Measurements from ENCODE around the gene PXK. TPM values are rescaled to one million over a fixed set of nuclear protein-coding genes. Genes with fewer than 3 reads are reported as not detected.

Gene PXK
- total RNA-seq, 2 experiments from 2014 or later = 50.7 to 51.2 TPM

GRCh38 chr3:58418227-58418626 lies 85.5 kb downstream of the PXK start:
- Mint-ChIP-seq H3K4me1 (peaks cover 16% of the 10 kb centered on the region), H3K9me3 (no peaks in the 10 kb centered on the region), H3K36me3 (ENCODE audit: low read depth) (peaks cover 39% of the 10 kb centered on the region), H3K27ac (no peak overlapping the region), H3K27me3 (no peaks in the 10 kb centered on the region), H3K4me3 (no peak overlapping the region)
- ChIA-PET POLR2A (interaction anchor here (0.6 to 1.8 kb wide), 2 partner anchors 15 to 100 kb away, joined by 4 read pairs; partner anchors contain the start of gene PDHB), CTCF (interaction anchor here (0.8 to 1.2 kb wide), 2 partner anchors 110 to 112 kb away, joined by 4 to 5 read pairs; partner anchors contain the start of genes HTD2 and RPP14)
- no peak for DNase-seq

DNA sequence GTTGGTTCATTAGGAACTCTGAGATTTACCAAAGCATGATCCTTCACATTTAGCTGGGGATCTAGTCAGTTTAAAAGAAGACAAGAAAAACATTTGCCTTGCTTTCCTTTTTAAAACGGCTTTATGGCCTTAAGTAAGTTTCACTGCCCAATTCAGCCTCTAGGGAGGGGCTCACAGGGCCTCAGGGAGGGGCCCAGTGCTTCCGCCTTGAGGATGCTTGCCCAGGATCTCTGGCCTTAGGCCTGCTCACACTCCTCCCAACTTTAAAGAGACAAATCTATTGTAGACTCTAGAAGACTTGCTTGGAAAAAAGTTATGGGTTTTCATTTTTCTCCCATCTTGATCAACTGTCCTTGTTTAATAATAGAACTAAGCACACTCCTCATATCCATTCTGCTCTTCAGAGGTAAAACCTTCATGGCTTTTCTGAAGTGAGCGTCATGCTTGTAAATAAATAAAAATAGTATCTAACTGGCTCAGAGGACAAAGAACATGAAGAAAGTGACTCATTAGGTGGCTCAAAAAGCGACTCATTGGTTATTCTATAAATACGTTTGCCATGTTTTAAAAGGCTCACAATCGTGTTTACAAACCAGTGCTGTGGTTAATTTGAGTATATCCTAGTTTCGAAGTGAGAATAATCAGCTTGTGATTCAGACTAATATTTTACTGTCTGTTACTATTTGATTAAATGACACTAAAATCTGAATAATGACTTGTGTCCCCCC lies 87.3 kb downstream of the PXK start:
- H3K4me1 Mint-ChIP-seq = peaks cover 13% of the 10 kb centered on the region
- H3K9me3 Mint-ChIP-seq = no peaks in the 10 kb centered on the region
- H3K4me3 Mint-ChIP-seq = no peak overlapping the region
- ChIA-PET CTCF (interaction anchor here (0.8 to 1.4 kb wide), 4 partner anchors 66 to 210 kb away, joined by 3 read pairs; partner anchors contain the start of genes HTD2 and RPP14), POLR2A (interaction anchor here (1.2 kb wide), 1 partner anchor 85 kb away, joined by 4 read pairs; no protein-coding TSS in a partner anchor)
- peaks cover 42% of the 10 kb centered on the region for H3K36me3 Mint-ChIP-seq (ENCODE audit: low read depth)
- no peaks in the 10 kb centered on the region for H3K27me3 Mint-ChIP-seq
- H3K27ac Mint-ChIP-seq = no peak overlapping the region
- no peak for DNase-seq

- POLR2A ChIA-PET = interaction anchor here (1.2 kb wide), 1 partner anchor 86 kb away, joined by 4 read pairs; no protein-coding TSS in a partner anchor
- Mint-ChIP-seq H3K27ac (no peak overlapping the region), H3K36me3 (ENCODE audit: low read depth) (peaks cover 45% of the 10 kb centered on the region), H3K9me3 (no peaks in the 10 kb centered on the region), H3K4me3 (no peak overlapping the region), H3K4me1 (peaks cover 13% of the 10 kb centered on the region), H3K27me3 (no peaks in the 10 kb centered on the region)
- DNase-seq = no peak
- CTCF ChIA-PET = interaction anchor here (0.8 to 1.6 kb wide), 5 partner anchors 9 to 209 kb away, joined by 3 read pairs; partner anchors contain the start of gene HTD2
These were observed 88.3 kb downstream of the PXK start for GRCh38 chr3:58421004-58421403.

DNA sequence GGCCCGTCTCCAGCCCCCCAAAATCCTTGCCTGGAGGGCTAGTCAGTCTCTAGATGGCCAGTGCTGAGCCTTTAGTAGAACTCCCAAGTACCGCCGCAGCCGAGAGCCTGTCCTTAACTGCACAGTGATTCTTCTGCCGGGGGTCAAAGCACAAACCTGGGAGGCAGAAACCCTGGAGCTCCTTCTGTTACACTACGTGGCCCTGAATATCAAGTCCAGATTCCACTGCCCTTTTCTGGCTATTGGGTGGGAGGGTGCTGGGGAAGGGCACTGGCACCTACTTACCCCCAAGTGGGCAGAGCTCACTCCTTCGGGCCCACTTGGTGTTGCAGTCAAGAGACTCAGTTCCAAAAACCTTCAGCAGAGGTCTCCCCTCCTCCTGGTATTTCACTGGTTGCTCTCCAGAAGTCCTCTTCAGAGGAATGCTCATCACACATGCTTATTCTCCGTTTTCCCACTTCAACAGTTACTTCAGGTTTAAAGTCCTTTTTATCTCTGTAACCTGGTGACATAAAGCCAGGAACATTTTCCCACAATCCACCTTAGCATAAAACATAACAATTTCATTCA lies 90.1 kb downstream of the PXK start:
- no peak for DNase-seq
- POLR2A ChIA-PET = no interaction called here
- Mint-ChIP-seq H3K4me1 (peaks cover 13% of the 10 kb centered on the region), H3K9me3 (no peaks in the 10 kb centered on the region), H3K36me3 (ENCODE audit: low read depth) (peaks cover 56% of the 10 kb centered on the region), H3K27me3 (no peaks in the 10 kb centered on the region), H3K4me3 (no peak overlapping the region), H3K27ac (no peak overlapping the region)
- CTCF ChIA-PET = interaction anchor here (2.1 kb wide), 1 partner anchor 8 kb away, joined by 6 read pairs; no protein-coding TSS in a partner anchor

DNA sequence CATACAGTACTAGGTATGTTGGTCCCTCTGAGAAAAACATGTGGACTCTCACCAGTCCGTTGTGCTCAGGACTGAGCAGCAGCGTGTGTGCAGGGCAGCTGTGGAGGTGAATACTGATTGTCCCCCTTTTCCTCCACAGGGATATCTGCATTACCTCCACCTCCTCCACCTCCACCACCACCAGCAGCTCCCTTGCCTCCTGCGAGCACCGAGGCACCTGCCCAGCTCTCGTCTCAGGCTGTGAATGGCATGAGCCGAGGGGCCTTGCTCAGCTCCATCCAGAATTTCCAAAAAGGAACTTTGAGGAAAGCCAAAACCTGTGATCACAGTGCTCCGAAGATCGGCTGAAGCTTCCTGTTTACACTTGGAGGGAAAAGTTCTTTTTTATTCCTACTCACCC lies 91.9 kb downstream of the PXK start:
- Mint-ChIP-seq H3K4me3 (no peak overlapping the region), H3K27ac (no peak overlapping the region), H3K36me3 (ENCODE audit: low read depth) (peaks cover 69% of the 10 kb centered on the region), H3K4me1 (peaks cover 14% of the 10 kb centered on the region), H3K27me3 (no peaks in the 10 kb centered on the region), H3K9me3 (no peaks in the 10 kb centered on the region)
- ChIA-PET POLR2A (interaction anchor here (1.1 to 1.2 kb wide), 2 partner anchors 8 to 91 kb away, joined by 3 read pairs; no protein-coding TSS in a partner anchor), CTCF (interaction anchor here (0.6 to 2.1 kb wide), 3 partner anchors 9 to 109 kb away, joined by 3 to 6 read pairs (median 3); no protein-coding TSS in a partner anchor)
- DNase-seq = no peak

DNA sequence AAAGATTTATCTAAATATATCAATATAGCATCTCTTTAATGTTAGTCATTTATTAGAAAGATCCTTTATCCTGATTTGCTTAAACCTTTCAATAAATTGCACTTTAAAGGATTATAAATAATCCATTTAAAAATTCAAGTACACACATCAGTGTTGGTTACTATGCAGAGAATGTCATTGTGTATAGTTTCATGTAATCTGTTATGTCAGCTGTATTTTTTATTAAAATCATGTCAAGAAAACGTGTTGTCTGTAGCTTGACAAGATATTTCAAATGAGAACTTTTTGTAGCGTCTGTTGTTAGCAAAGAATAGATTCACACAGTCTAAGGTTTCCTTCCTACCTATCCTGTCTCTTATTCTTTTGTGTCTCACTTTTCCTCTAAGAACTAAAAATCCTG lies 93.1 kb downstream of the PXK start:
- Mint-ChIP-seq H3K36me3 (ENCODE audit: low read depth) (peaks cover 70% of the 10 kb centered on the region), H3K27ac (no peak overlapping the region), H3K9me3 (no peaks in the 10 kb centered on the region), H3K4me1 (peaks cover 9% of the 10 kb centered on the region), H3K27me3 (no peaks in the 10 kb centered on the region), H3K4me3 (no peak overlapping the region)
- CTCF ChIA-PET = interaction anchor here (1.4 to 1.6 kb wide), 2 partner anchors 105 to 120 kb away, joined by 3 to 4 read pairs; partner anchors contain the start of genes HTD2 and RPP14
- no peak for DNase-seq
- POLR2A ChIA-PET = interaction anchor here (1.4 to 1.8 kb wide), 2 partner anchors 23 to 66 kb away, joined by 3 to 4 read pairs; partner anchors contain the start of gene KCTD6

GRCh38 chr3:58427661-58428361 lies 95.1 kb downstream of the PXK start:
- Mint-ChIP-seq H3K27ac (no peak overlapping the region), H3K36me3 (ENCODE audit: low read depth) (peaks cover 67% of the 10 kb centered on the region), H3K4me1 (peaks cover 16% of the 10 kb centered on the region), H3K27me3 (no peaks in the 10 kb centered on the region), H3K4me3 (no peak overlapping the region), H3K9me3 (no peaks in the 10 kb centered on the region)
- DNase-seq = no peak
- CTCF ChIA-PET = interaction anchor here (1.9 kb wide), 1 partner anchor 121 kb away, joined by 8 read pairs; the partner anchor contains the start of genes HTD2 and RPP14
- POLR2A ChIA-PET = no interaction called here

DNA sequence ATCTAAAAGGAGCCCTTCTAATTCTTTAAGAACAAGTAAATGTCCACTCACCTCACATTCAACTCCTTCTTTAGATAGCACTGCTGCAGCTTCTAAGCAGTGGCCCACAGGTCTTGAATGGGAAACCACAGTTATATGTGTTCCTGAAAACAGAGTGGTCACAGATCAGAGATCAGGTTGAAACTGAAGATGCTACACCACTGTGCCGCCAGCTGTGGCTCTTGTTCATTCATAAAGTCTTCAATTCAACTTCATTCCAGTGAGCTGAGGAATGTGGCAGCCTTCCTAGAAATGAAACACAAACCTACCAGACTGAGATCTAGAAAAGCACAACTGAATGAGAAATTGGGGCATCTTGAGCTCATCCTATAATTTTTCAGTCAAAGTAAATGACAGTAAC lies 97.0 kb downstream of the PXK start:
- Mint-ChIP-seq H3K27me3 (no peaks in the 10 kb centered on the region), H3K4me3 (no peak overlapping the region), H3K9me3 (no peaks in the 10 kb centered on the region), H3K4me1 (peaks cover 30% of the 10 kb centered on the region), H3K27ac (no peak overlapping the region), H3K36me3 (ENCODE audit: low read depth) (peaks cover 61% of the 10 kb centered on the region)
- no peak for DNase-seq
- ChIA-PET POLR2A (interaction anchor here (1.0 kb wide), 1 partner anchor 123 kb away, joined by 4 read pairs; the partner anchor contains the start of genes HTD2 and RPP14), CTCF (interaction anchor here (0.8 to 1.9 kb wide), 6 partner anchors 9 to 123 kb away, joined by 3 to 8 read pairs (median 3); partner anchors contain the start of genes HTD2, PXK and RPP14)

- H3K4me3 Mint-ChIP-seq = peak overlapping the region; percentile 83
These were observed 100.2 kb downstream of the PXK start for GRCh38 chr3:58432905-58433304.

DNA sequence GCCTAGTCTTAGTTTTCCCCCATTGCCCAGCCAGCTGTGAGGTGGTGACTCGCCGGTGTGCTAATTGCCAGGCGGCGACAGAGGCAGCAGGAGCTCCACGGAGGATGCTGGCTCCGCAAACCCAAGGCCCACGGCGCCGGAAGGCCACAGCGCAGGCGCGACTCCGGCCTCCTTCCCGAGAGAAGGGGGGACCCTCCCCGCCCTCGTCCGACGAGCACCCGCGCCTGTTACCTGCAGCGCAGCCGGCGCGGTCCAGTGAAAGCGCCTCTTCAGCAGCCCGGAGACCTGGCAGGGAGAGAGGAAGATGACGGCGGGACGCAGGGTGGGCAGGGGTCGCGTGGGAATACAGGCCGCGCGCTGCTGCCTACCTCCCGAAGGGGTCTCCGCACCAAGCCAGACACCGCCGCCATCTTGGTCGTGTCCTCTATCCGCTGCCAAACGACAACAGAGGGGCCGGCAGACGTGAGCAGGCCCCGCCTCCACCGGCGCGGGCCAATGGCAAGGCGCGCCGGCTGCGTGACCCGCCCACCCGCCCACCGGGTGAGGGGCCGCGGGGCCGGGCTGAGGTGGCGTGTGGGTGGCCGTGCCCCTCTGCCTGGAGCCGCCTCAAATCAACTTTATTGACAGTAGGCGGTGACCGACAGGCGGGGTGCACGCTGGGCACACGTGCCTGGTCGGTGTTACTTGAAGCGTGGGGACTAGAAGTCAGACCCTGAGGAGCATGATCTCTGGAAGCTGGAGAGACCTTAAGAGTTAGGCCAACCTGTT lies 100.9 kb downstream of the PXK start, which contains the start of gene PDHB:
TSS of gene PDHB (minus strand) at position 433 of the 768 bp plus-strand sequence. CDS start at position 410, 23 bp downstream.
- no peaks in the 10 kb centered on the region for H3K9me3 Mint-ChIP-seq

More at GRCh38 chr3:58432905-58433304, 100.2 kb downstream of the PXK start:
- POLR2A ChIA-PET = interaction anchor here (0.6 to 2.8 kb wide), 10 partner anchors 8 to 127 kb away, joined by 3 to 21 read pairs (median 4); partner anchors contain the start of genes HTD2, KCTD6 and RPP14
- CTCF ChIA-PET = interaction anchor here (0.6 to 1.5 kb wide), 10 partner anchors 9 to 135 kb away, joined by 3 to 9 read pairs (median 4); partner anchors contain the start of genes HTD2, KCTD6 and RPP14
- Mint-ChIP-seq H3K9me3 (no peaks in the 10 kb centered on the region), H3K27me3 (peaks cover 10% of the 10 kb centered on the region), H3K36me3 (ENCODE audit: low read depth) (peaks cover 39% of the 10 kb centered on the region), H3K4me1 (peaks cover 32% of the 10 kb centered on the region), H3K27ac (peak overlapping the region; percentile 84)
- DNase-seq = no peak

DNA sequence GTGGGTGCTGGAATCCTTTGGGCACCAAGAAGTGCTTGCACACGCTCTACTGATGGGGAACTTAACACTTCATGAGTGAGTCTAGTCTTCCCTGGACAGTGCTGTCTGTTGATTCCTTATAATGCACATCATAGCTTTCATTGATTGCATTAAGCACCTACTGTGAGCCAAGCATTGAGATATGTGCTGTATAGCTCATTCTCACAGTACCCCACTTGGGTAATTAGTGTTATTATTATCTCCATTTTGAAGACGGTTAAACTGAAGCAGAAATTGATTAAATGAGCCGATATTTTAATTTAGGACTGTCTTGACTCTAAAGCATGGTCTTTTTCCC lies 101.4 kb downstream of the PXK start:
- peaks cover 26% of the 10 kb centered on the region for H3K36me3 Mint-ChIP-seq (ENCODE audit: low read depth)
- POLR2A ChIA-PET = interaction anchor here (0.9 to 2.8 kb wide), 8 partner anchors 11 to 878 kb away, joined by 3 to 21 read pairs (median 4); partner anchors contain the start of genes HTD2, KCTD6, PDE12 and RPP14
- peaks cover 10% of the 10 kb centered on the region for H3K27me3 Mint-ChIP-seq

More for the DNA sequence above, 100.9 kb downstream of the PXK start, which contains the start of gene PDHB:
- DNase-seq = peak; percentile 90
- H3K36me3 Mint-ChIP-seq (ENCODE audit: low read depth) = peaks cover 32% of the 10 kb centered on the region
- peaks cover 32% of the 10 kb centered on the region for H3K4me1 Mint-ChIP-seq
- ChIA-PET CTCF (interaction anchor here (0.6 to 1.7 kb wide), 10 partner anchors 9 to 135 kb away, joined by 3 to 9 read pairs (median 4); partner anchors contain the start of genes HTD2, KCTD6 and RPP14), POLR2A (interaction anchor here (0.6 to 2.8 kb wide), 14 partner anchors 9 to 878 kb away, joined by 3 to 21 read pairs (median 4); partner anchors contain the start of genes HTD2, KCTD6, PDE12 and RPP14)
- peaks cover 10% of the 10 kb centered on the region for H3K27me3 Mint-ChIP-seq
- peak within 1 kb of the TSS; percentile 83 for H3K4me3 Mint-ChIP-seq
- H3K27ac Mint-ChIP-seq = peak within 1 kb of the TSS; percentile 84

More for the DNA sequence above, 101.4 kb downstream of the PXK start:
- no peak for DNase-seq
- peak overlapping the region; percentile 45 for H3K27ac Mint-ChIP-seq
- H3K4me3 Mint-ChIP-seq = peak overlapping the region; percentile 83
- CTCF ChIA-PET = interaction anchor here (1.7 kb wide), 1 partner anchor 57 kb away, joined by 4 read pairs; no protein-coding TSS in a partner anchor
- H3K9me3 Mint-ChIP-seq = no peaks in the 10 kb centered on the region
- peaks cover 32% of the 10 kb centered on the region for H3K4me1 Mint-ChIP-seq
